A549 (cell line): Measurements from ENCODE around the gene DRP2. TPM values are rescaled to one million over a fixed set of nuclear protein-coding genes. Genes with fewer than 3 reads are reported as not detected.

Experiments
- ATAC-seq, 2 experiments: fragments of 200-7000 bp in 1 of 2; fragments of >200 bp in 1 of 2; cut with Nextera tagmentation in 1 of 2; cut with Tn5 transposase in 1 of 2; 3 replicates each; pipeline versions ENCODE4 v1.8.0 to v1.9.1; 2018 to 2020; ENCODE audit warnings: mild to moderate bottlenecking in 1 of 2, moderate library complexity in 1 of 2
- CTCF ChIA-PET: fragments of 300-600 bp; sonication (Branson Sonifier 250); formaldehyde crosslinking; extraction: SDS; loops from one replicate; lab custom pipeline; 2021; ENCODE audit warnings: antibody characterized with exemption, inconsistent platforms; lab: Yijun Ruan, JAX
- POLR2A ChIA-PET: fragments of 350-600 bp; formaldehyde crosslinking; extraction: SDS; loops from one replicate; lab custom pipeline; 2021; ENCODE audit warnings: antibody characterized with exemption, inconsistent platforms; lab: Yijun Ruan, JAX
- DNase-seq, 2 experiments: peaks; one replicate each; pipeline versions ENCODE4 v3.0.0 to v3.0.0-alpha.2; 2011 to 2016; ENCODE audit warnings: low read depth in 1 of 2, low spot score in 1 of 2
- FAIRE-seq: peaks from 2 replicates; lab custom pipeline; 2011; peaks lifted over from hg19 to GRCh38; lab: Jason Lieb, UNC
- H3K27ac ChIP-seq, 2 experiments: fragments of >200 bp; sonication (Bioruptor Twin); formaldehyde crosslinking; 3 replicates each; pipeline ENCODE4 v1.5.1; 2016 to 2017
- H3K4me1 ChIP-seq: fragments of >200 bp; sonication (Bioruptor Twin); formaldehyde crosslinking; 3 replicates; pipeline ENCODE4 v1.6.1; 2016
- H3K4me2 ChIP-seq: fragments of >200 bp; sonication (Bioruptor Twin); formaldehyde crosslinking; 3 replicates; pipeline ENCODE4 v1.6.1; 2016
- H3K4me3 ChIP-seq: fragments of >200 bp; sonication (Bioruptor Twin); formaldehyde crosslinking; 3 replicates; pipeline ENCODE4 v1.5.1; 2016
- H3K9me3 ChIP-seq: fragments of >200 bp; sonication (Bioruptor Twin); formaldehyde crosslinking; 3 replicates; pipeline ENCODE4 v1.6.1; 2016
- BCL3 ChIP-seq: fragments of >200 bp; sonication (Bioruptor Twin); formaldehyde crosslinking; IDR thresholded peaks from 3 replicates; pipeline ENCODE4 v1.6.1; 2016
- CTCF ChIP-seq: fragments of >200 bp; sonication (Bioruptor Twin); formaldehyde crosslinking; IDR thresholded peaks from 3 replicates; pipeline ENCODE4 v1.5.1; 2016
- FOSB ChIP-seq: fragments of 250-450 bp; sonication (Bioruptor Pico); IDR thresholded peaks from 2 replicates; pipeline ENCODE4 v1.5.0; 2020; ENCODE audit warnings: mild to moderate bottlenecking, moderate library complexity
- FOSL2 ChIP-seq, 2 experiments: fragments of 450-650 bp in 1 of 2; fragments of >200 bp in 1 of 2; sonication (Bioruptor Twin) in 1 of 2; formaldehyde crosslinking; IDR thresholded peaks; 2 replicates each; pipeline versions ENCODE4 v1.5.0 to v1.6.1; 2016 to 2020; ENCODE audit warnings: mild to moderate bottlenecking in 1 of 2, moderate library complexity in 1 of 2
- FOXS1 ChIP-seq: fragments of 250-450 bp; sonication (Bioruptor Pico); IDR thresholded peaks from 2 replicates; pipeline ENCODE4 v1.5.0; 2020; ENCODE audit warnings: mild to moderate bottlenecking, moderate library complexity
- HOXA7 ChIP-seq: fragments of 250-450 bp; sonication (Bioruptor Pico); IDR thresholded peaks from 2 replicates; pipeline ENCODE4 v1.5.0; 2020; ENCODE audit warnings: mild to moderate bottlenecking, moderate library complexity
- HOXB13 ChIP-seq: fragments of 250-450 bp; sonication (Bioruptor Pico); IDR thresholded peaks from 2 replicates; pipeline ENCODE4 v1.5.0; 2020; ENCODE audit warnings: low read depth, mild to moderate bottlenecking, moderate library complexity
- MAFK ChIP-seq: fragments of 450-650 bp; IDR thresholded peaks from 2 replicates; pipeline ENCODE4 v1.6.1; 2014; ENCODE audit not compliant: partially characterized antibody
- MAZ ChIP-seq: fragments of 150-350 bp; IDR thresholded peaks from 2 replicates; pipeline ENCODE4 v1.6.1; 2014; ENCODE audit warnings: antibody characterized with exemption, low read depth, low read length, borderline replicate concordance
- RFX5 ChIP-seq: fragments of 450-650 bp; IDR thresholded peaks from 2 replicates; pipeline ENCODE4 v1.7.1; 2014; ENCODE audit warnings: antibody characterized with exemption, mild to moderate bottlenecking, moderate library complexity
- ZFP36 ChIP-seq: fragments of 450-650 bp; IDR thresholded peaks from 2 replicates; pipeline ENCODE4 v1.6.1; 2014; ENCODE audit warnings: borderline replicate concordance; ENCODE audit not compliant: partially characterized antibody
- ZSCAN20 ChIP-seq: fragments of 250-450 bp; sonication (Bioruptor Pico); IDR thresholded peaks from 2 replicates; pipeline ENCODE4 v1.8.0; 2022; ENCODE audit warnings: mild to moderate bottlenecking, moderate library complexity
- WGBS: methylation state at CpG from one replicate; pipeline ENCODE4 v1.1.6; 2017; ENCODE audit errors: missing lambda C conversion rate; 5-methylcytosine and 5-hydroxymethylcytosine counted together
- polyA plus RNA-seq, 4 experiments: library from polyadenylated mRNA; depleted of rRNA in 3 of 4; stranded (reverse); fragments of >200 nt; fragmentation: RNase III in 1 of 4; extraction: RNeasy Plus Mini Kit Qiagen cat#74134 plus additional on column Dnase treatment in 1 of 4; gene quantifications; 2 replicates in 3 of 4; 3 replicates in 1 of 4; pipeline ENCODE4 v1.2.3, GENCODE V29; 2011 to 2017
- TF ChIP-seq, protein P1 (sequence below): fragments of 200-600 bp; sonication (generic); IDR thresholded peaks from 2 replicates; pipeline ENCODE4 v1.6.1; 2016; ENCODE audit warnings: antibody characterized with exemption, mild to moderate bottlenecking, moderate library complexity

Gene DRP2
- polyA plus RNA-seq, 2 of the 4 experiments (the other 2 are of a cell fraction): 0.58 to 0.62 TPM

DNA sequence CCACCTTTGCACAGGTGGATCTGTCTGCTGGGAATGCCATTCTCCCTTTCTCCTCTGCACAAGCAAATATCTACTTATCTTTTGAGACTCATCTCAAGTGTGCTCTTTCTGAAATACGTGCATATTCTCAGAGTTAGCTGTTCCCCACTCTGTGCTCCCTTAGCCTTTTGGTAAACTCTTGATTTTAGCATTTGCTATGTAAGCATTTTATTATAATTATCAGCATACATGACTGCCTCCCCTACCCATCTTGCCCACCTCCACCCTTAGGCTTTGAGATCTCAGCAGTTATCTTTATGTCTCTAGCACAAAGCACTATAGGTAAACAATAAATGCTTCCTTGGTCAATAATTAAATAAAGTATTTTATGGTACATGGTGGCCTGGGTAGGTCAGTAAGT, 11.5 kb downstream of the DRP2 start:
- CTCF ChIA-PET: no interaction called here
- no peak for FAIRE-seq
- no peak overlapping the region for H3K27ac ChIP-seq

GRCh38 chrX:101232316-101232715, 12.7 kb downstream of the DRP2 start:
- Histone ChIP-seq H3K9me3 (no peaks in the 10 kb centered on the region), H3K4me1 (no peaks in the 10 kb centered on the region), H3K27ac (no peak overlapping the region), H3K4me3 (no peak overlapping the region)
- POLR2A ChIA-PET: no interaction called here
- WGBS: 93% methylated on average over 5 of the region's 5 CpGs
- CTCF ChIA-PET: no interaction called here
- no peak for ATAC-seq
- no peak for DNase-seq
- FAIRE-seq: no peak
- no peak for TF ChIP-seq ZFP36
- TF ChIP-seq ZSCAN20 (CRISPR knock-in tag): no peak
- TF ChIP-seq FOSL2 (IDR thresholded peaks at IDR 0.05): no peak
- TF ChIP-seq FOSL2 (CRISPR knock-in tag; IDR thresholded peaks at IDR 0.05): no peak
- TF ChIP-seq, all 56 proteins: peak for 0
- H3K4me2 ChIP-seq: no peak overlapping the region

More for the DNA sequence above, 11.5 kb downstream of the DRP2 start:
- no peak for DNase-seq
- POLR2A ChIA-PET: no interaction called here
- 71% methylated on average over 1 of the region's 1 CpG for WGBS
- H3K9me3 ChIP-seq: no peaks in the 10 kb centered on the region
- no peak for ATAC-seq
- TF ChIP-seq BCL3 (no peak), FOXS1 (CRISPR knock-in tag) (no peak), MAFK (peak; percentile 55)
- TF ChIP-seq, all 56 proteins: peak for 1
- Histone ChIP-seq H3K4me3 (no peak overlapping the region), H3K4me2 (no peak overlapping the region), H3K4me1 (no peaks in the 10 kb centered on the region)

- 54% methylated on average over 2 of the region's 2 CpGs for WGBS
- no peak for TF ChIP-seq MAZ
- TF ChIP-seq HOXB13: no peak
- no peak for TF ChIP-seq FOSB (CRISPR knock-in tag)
- TF ChIP-seq, protein P1, sequence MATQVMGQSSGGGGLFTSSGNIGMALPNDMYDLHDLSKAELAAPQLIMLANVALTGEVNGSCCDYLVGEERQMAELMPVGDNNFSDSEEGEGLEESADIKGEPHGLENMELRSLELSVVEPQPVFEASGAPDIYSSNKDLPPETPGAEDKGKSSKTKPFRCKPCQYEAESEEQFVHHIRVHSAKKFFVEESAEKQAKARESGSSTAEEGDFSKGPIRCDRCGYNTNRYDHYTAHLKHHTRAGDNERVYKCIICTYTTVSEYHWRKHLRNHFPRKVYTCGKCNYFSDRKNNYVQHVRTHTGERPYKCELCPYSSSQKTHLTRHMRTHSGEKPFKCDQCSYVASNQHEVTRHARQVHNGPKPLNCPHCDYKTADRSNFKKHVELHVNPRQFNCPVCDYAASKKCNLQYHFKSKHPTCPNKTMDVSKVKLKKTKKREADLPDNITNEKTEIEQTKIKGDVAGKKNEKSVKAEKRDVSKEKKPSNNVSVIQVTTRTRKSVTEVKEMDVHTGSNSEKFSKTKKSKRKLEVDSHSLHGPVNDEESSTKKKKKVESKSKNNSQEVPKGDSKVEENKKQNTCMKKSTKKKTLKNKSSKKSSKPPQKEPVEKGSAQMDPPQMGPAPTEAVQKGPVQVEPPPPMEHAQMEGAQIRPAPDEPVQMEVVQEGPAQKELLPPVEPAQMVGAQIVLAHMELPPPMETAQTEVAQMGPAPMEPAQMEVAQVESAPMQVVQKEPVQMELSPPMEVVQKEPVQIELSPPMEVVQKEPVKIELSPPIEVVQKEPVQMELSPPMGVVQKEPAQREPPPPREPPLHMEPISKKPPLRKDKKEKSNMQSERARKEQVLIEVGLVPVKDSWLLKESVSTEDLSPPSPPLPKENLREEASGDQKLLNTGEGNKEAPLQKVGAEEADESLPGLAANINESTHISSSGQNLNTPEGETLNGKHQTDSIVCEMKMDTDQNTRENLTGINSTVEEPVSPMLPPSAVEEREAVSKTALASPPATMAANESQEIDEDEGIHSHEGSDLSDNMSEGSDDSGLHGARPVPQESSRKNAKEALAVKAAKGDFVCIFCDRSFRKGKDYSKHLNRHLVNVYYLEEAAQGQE: no peak
- TF ChIP-seq RFX5: no peak
- no peak for TF ChIP-seq HOXA7 (CRISPR knock-in tag)
- TF ChIP-seq CTCF: no peak
- no peak overlapping the region for H3K4me2 ChIP-seq
- POLR2A ChIA-PET: no interaction called here
- FAIRE-seq (peak; percentile 23), DNase-seq (no peak), ATAC-seq (no peak)
- H3K27ac ChIP-seq: no peak overlapping the region
- H3K9me3 ChIP-seq: no peaks in the 10 kb centered on the region
- no peak overlapping the region for H3K4me3 ChIP-seq
- CTCF ChIA-PET: interaction anchor here (0.7 to 0.9 kb wide), 2 partner anchors 22 to 51 kb away, joined by 3 to 4 read pairs; no protein-coding TSS in a partner anchor
- no peaks in the 10 kb centered on the region for H3K4me1 ChIP-seq
Measured at GRCh38 chrX:101237041-101237440, 17.5 kb downstream of the DRP2 start.
